GM21390 (cell line): ENCODE measurements around the gene FBLN1.
"Not testable (repeated sequence)": the region's sequence is repeated elsewhere in the genome, so short reads cannot be mapped to it uniquely, and the experiment has no call there.

ENCODE experiments used
- ATAC-seq: cut with Tn5 transposase; IDR thresholded peaks from one replicate; pipeline ENCODE4 v1.9.1; 2021; ENCODE audit not compliant: unreplicated experiment

The FBLN1 gene

GRCh38 chr22:45526768-45527360 lies 24.2 kb downstream of the FBLN1 start:
- ATAC-seq: no peak

GRCh38 chr22:45527456-45527855 lies 24.8 kb downstream of the FBLN1 start:
- ATAC-seq: no peak

GRCh38 chr22:45528046-45528445 lies 25.4 kb downstream of the FBLN1 start:
- no peak for ATAC-seq

- ATAC-seq: no peak
These were observed 26.4 kb downstream of the FBLN1 start for GRCh38 chr22:45529105-45529504.

- ATAC-seq: no peak
These were observed 27.4 kb downstream of the FBLN1 start for GRCh38 chr22:45529971-45530575.

GRCh38 chr22:45531441-45532234 lies 29.0 kb downstream of the FBLN1 start:
- no peak for ATAC-seq

GRCh38 chr22:45532235-45532631 lies 29.6 kb downstream of the FBLN1 start:
- no peak for ATAC-seq

- no peak for ATAC-seq
These were observed 31.0 kb downstream of the FBLN1 start for GRCh38 chr22:45533703-45534102.

- ATAC-seq: no peak
These were observed 31.9 kb downstream of the FBLN1 start for GRCh38 chr22:45534339-45535192.

- ATAC-seq: no peak
These were observed 32.6 kb downstream of the FBLN1 start for GRCh38 chr22:45535290-45535689.

GRCh38 chr22:45535835-45536234 lies 33.2 kb downstream of the FBLN1 start:
- ATAC-seq: not testable (repeated sequence)

- no peak for ATAC-seq
These were observed 35.1 kb downstream of the FBLN1 start for GRCh38 chr22:45537734-45538181.

GRCh38 chr22:45538281-45538680 lies 35.6 kb downstream of the FBLN1 start:
- no peak for ATAC-seq

GRCh38 chr22:45540122-45540521 lies 37.4 kb downstream of the FBLN1 start:
- no peak for ATAC-seq

GRCh38 chr22:45541382-45541979 lies 38.8 kb downstream of the FBLN1 start:
- no peak for ATAC-seq

- ATAC-seq: no peak
These were observed 39.4 kb downstream of the FBLN1 start for GRCh38 chr22:45542001-45542520.

- ATAC-seq: not testable (repeated sequence)
These were observed 40.1 kb downstream of the FBLN1 start for GRCh38 chr22:45542736-45543135.

- ATAC-seq: no peak
These were observed 40.6 kb downstream of the FBLN1 start for GRCh38 chr22:45543243-45543642.

GRCh38 chr22:45544588-45545170 lies 42.0 kb downstream of the FBLN1 start:
- no peak for ATAC-seq

GRCh38 chr22:45546333-45547015 lies 43.8 kb downstream of the FBLN1 start:
- ATAC-seq: no peak
